ENCODE results near the gene MCEMP1.

The MCEMP1 gene

GRCh38 chr19:7682175-7682855 lies 5.4 kb downstream of the MCEMP1 start:
- H3K9me3 ChIP-seq (ENCODE audit: severe bottlenecking), result no peaks in the 10 kb centered on the region
- no peak overlapping the region for H3K4me3 ChIP-seq (ENCODE audit: severe bottlenecking)
- no peak overlapping the region for H3K27ac ChIP-seq (ENCODE audit: poor library complexity, severe bottlenecking)
- H3K27me3 ChIP-seq (ENCODE audit: insufficient read depth, poor library complexity, severe bottlenecking), result no peaks in the 10 kb centered on the region
- H3K4me1 ChIP-seq (ENCODE audit: insufficient read depth, poor library complexity, severe bottlenecking), result no peaks in the 10 kb centered on the region
- DNase-seq (ENCODE audit: low spot score) (no peak), ATAC-seq (ENCODE audit: low read depth) (no peak)
- H3K36me3 ChIP-seq (ENCODE audit: low read depth), result peaks cover 12% of the 10 kb centered on the region
- TF ChIP-seq CTCF (IDR thresholded peaks at IDR 0.05; ENCODE audit: poor library complexity, severe bottlenecking), result peak; percentile 0

- Histone ChIP-seq H3K27ac (ENCODE audit: poor library complexity, severe bottlenecking) (no peak overlapping the region), H3K9me3 (ENCODE audit: severe bottlenecking) (no peaks in the 10 kb centered on the region), H3K4me1 (ENCODE audit: insufficient read depth, poor library complexity, severe bottlenecking) (no peaks in the 10 kb centered on the region), H3K36me3 (ENCODE audit: low read depth) (peaks cover 12% of the 10 kb centered on the region), H3K27me3 (ENCODE audit: insufficient read depth, poor library complexity, severe bottlenecking) (peaks cover 2% of the 10 kb centered on the region), H3K4me3 (ENCODE audit: severe bottlenecking) (no peak overlapping the region)
- TF ChIP-seq CTCF (IDR thresholded peaks at IDR 0.05; ENCODE audit: poor library complexity, severe bottlenecking), result no peak
- DNase-seq (ENCODE audit: low spot score) (no peak), ATAC-seq (ENCODE audit: low read depth) (peak; percentile 31; the same call in 1 of the 3 replicates)
Measured at GRCh38 chr19:7685546-7686445, 8.9 kb downstream of the MCEMP1 start.

- DNase-seq (ENCODE audit: low spot score) (no peak), ATAC-seq (ENCODE audit: low read depth) (no peak)
- H3K27me3 ChIP-seq (ENCODE audit: insufficient read depth, poor library complexity, severe bottlenecking), result peaks cover 2% of the 10 kb centered on the region
- H3K4me1 ChIP-seq (ENCODE audit: insufficient read depth, poor library complexity, severe bottlenecking), result no peaks in the 10 kb centered on the region
- H3K4me3 ChIP-seq (ENCODE audit: severe bottlenecking), result no peak overlapping the region
- TF ChIP-seq CTCF (IDR thresholded peaks at IDR 0.05; ENCODE audit: poor library complexity, severe bottlenecking), result no peak
- H3K36me3 ChIP-seq (ENCODE audit: low read depth), result peaks cover 12% of the 10 kb centered on the region
- H3K9me3 ChIP-seq (ENCODE audit: severe bottlenecking), result no peaks in the 10 kb centered on the region
- H3K27ac ChIP-seq (ENCODE audit: poor library complexity, severe bottlenecking), result no peak overlapping the region
Measured at GRCh38 chr19:7687177-7687576, 10.3 kb downstream of the MCEMP1 start.

- ATAC-seq (ENCODE audit: low read depth), result no peak
- Histone ChIP-seq H3K27me3 (ENCODE audit: insufficient read depth, poor library complexity, severe bottlenecking) (peaks cover 2% of the 10 kb centered on the region), H3K4me1 (ENCODE audit: insufficient read depth, poor library complexity, severe bottlenecking) (no peaks in the 10 kb centered on the region)
Measured at GRCh38 chr19:7689165-7689564, 12.3 kb downstream of the MCEMP1 start.

More at GRCh38 chr19:7689165-7689564, 12.3 kb downstream of the MCEMP1 start:
- H3K36me3 ChIP-seq (ENCODE audit: low read depth), result no peaks in the 10 kb centered on the region
- H3K9me3 ChIP-seq (ENCODE audit: severe bottlenecking), result no peaks in the 10 kb centered on the region
- no peak overlapping the region for H3K4me3 ChIP-seq (ENCODE audit: severe bottlenecking)
- no peak for DNase-seq (ENCODE audit: low spot score)
- no peak overlapping the region for H3K27ac ChIP-seq (ENCODE audit: poor library complexity, severe bottlenecking)
- no peak for TF ChIP-seq CTCF (IDR thresholded peaks at IDR 0.05; ENCODE audit: poor library complexity, severe bottlenecking)

All from RWPE2 (cell line).